Superior temporal gyrus (tissue), 1 donor: ENCODE data around the gene UBE2V1.

Source experiments
- DNase-seq: peaks from one replicate; pipeline ENCODE4 v3.0.0-alpha.2; 2016; ENCODE audit errors: extremely low spot score

The UBE2V1 gene

DNA sequence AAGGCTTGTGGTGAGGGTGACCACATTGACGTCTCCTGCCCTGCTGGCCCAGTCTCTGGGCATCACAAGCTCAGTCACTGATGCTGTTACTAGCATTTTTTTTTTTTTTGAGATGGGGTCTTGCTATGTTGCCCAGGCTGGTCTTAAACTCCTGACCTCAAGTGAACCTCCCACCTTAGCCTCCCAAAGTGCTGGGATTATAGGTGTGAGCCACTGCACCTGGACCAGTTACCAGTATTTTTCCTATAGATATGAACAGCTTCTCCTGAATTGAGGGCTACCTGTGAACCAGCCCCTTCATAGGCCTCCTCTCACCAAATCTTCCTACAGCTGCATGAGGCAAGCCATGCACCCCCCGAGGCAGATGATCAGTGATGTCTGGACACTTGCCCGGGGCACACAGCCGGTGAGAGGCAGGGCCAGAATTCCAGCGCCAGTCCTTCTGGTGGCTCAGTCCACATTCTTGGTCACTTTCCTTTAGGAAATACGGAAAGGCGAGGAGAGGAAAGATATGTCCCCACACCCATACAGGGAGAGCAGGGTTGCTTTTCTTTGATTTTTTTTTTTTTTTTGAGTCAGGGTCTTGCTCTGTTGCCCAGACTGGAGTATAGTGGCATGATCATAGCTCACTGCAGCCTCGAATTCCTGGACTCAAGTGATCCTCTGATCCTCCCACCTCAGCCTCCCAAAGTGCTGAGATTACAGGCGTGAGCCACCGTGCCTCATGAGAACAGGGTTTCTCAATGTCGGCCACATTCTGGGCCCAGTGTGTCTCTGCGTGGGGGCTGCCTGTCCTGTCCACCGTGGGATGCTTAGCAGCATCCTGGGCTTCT, 50.7 kb downstream of the UBE2V1 start:
- DNase-seq = no peak

GRCh38 chr20:50061151-50062005, 51.6 kb downstream of the UBE2V1 start:
- DNase-seq = no peak

- no peak for DNase-seq
These were observed 54.1 kb downstream of the UBE2V1 start for GRCh38 chr20:50058662-50059402.

DNA sequence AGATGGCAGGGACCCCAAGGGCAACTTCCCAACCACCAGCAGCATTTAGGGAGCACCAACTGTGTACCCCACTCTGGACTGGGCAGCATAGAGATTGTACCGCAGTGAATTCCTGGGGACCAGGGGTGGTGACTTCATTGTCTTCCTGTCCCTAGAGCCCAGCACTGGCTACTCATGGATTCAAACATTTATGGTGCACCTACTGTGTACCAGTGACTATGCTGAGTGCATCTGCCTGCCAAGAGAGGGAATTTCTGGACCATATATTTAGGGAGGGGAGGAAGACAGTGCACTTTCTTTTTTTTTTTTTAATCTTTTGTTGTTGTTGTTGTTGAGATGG, 55.3 kb downstream of the UBE2V1 start:
- no peak for DNase-seq

DNA sequence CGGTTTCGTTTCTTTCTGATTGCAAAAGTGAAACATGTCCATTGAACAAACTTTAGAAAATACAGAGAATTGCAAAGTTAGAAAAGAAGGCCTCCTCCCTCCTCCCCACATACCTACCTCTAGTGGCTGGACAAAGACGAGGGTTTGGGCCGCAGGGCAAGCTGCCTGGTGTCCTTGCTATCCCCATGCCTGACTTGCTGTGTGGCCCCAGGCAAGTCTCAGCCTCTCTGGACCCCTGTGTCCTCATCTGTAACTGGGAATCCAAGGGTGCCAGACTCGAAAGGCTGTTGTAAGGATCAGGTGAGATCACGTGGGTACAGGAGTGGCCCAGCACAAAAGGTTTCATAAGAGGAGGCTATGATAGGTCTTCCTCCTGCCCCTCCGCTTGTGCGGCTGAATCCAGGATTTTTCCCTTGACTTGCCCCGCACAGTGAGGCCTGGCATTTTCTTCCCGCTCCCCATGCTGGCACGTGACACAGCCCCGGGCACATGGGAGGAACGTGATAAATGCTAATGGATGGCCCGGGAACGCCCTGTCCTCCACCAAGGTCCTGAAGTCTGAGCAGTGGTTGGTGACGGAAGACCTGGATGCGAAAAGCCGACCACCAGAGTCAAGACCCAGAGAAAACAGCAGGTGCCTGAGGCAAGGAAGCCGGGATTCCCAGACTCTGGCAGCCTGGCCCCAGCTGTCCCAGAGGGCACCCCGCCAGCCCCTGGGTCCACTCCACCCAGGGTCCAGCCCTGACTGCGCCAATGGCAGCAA, 55.8 kb downstream of the UBE2V1 start:
- DNase-seq = no peak

GRCh38 chr20:50056408-50056926, 56.5 kb downstream of the UBE2V1 start:
- no peak for DNase-seq

GRCh38 chr20:50055524-50056083, 57.3 kb downstream of the UBE2V1 start:
- no peak for DNase-seq

DNA sequence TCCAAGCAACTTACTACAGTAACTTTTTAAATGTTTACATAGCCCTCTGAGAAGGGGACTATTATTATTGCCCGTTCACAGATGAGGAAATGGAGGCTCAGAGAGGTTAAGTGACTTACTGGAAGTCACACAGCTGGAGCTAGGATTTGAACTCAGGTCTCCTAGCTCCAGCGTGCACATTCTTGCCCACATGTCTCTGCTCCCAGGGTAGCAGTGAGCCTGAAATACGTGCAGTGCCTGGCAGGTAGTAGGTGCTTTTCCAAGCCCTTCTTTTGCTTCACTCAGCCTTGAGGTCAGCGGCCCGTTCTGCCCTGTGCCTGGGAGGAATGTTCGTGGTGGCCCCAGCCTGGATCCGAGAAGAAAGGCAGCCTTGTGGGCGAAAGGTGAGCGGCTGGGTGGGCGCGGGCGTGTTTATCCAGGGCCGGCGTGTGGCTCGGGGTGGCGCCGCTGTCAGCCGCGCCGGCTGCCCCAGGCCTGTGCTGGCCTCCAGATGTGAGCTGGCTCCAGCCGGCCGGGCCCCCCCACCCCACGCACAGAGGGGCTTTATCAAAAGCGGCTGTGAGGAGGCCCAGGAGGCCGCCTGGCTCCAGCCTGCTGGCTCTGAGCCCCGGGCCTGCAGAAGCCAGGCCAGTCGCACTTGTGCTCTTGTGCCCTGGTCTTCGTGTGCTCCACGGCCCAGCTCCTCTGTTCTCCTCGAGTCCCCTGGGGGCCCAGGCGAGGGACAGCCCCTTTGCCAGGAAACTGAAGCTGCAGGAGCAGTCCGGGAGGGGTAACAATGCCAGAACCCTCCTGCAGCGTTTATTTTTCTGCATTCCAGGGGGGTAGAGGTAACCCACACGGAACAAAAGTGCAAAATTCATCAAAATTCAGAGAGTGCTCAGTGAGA, 58.1 kb downstream of the UBE2V1 start:
- DNase-seq = peak; percentile 73

DNA sequence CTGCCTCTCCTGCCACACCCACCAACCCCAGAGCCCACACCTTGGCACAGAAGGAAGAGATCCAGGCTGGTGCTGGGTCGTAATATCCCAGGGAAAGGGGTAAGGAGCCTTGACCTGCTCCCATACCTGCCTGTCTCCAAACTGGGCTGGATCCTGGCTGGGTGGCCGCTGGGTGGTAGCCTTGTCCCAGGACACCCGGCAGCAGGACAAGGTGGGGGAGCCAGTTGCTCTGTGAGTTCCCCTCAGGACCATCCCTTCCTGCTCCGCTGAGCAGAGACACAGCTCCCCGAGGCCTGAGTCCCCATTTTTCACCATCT, 58.8 kb downstream of the UBE2V1 start:
- no peak for DNase-seq

DNA sequence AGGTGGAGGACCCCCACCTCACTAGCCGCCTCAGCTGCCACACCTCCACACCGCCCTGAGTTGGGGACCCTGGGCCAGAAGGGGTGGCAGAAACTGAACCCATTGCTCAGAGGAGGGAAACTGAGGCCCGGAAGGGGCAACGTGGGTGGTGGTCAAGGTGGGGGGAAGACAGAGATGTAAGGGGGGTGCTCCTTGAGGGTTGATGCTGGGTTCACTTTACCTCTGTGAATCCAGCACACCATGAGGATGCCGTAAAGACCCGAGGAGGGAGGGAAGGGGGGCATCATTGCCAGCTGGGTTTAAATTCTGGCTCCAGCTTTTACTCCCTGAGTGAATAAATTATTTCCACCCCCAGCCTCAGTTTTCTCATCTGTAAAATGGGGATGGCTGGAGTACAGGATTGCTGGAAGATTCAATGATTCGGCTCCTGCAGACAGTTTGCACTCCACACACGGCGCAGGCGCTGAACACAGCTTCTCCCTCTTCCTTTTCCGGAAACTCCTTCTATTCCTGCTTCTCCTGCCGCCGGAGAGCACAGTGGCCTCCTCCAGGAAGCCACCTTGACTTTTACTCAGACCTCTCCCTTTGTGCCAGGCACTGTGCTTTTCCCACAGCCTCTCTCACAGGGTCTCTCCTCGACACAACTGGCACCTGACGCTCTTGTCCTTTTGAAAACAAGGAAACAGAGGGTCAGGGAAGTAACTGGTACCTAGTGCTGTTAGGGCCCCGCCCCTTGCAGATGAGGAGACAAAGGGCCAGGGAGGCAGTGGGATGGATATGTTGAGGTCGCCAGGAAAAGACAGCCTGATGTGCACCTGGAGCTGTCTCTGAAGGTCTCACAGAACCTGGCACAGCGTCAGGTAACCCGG, 59.4 kb downstream of the UBE2V1 start:
- DNase-seq = no peak

- DNase-seq = no peak
These were observed 60.2 kb downstream of the UBE2V1 start for GRCh38 chr20:50052550-50053361.

DNA sequence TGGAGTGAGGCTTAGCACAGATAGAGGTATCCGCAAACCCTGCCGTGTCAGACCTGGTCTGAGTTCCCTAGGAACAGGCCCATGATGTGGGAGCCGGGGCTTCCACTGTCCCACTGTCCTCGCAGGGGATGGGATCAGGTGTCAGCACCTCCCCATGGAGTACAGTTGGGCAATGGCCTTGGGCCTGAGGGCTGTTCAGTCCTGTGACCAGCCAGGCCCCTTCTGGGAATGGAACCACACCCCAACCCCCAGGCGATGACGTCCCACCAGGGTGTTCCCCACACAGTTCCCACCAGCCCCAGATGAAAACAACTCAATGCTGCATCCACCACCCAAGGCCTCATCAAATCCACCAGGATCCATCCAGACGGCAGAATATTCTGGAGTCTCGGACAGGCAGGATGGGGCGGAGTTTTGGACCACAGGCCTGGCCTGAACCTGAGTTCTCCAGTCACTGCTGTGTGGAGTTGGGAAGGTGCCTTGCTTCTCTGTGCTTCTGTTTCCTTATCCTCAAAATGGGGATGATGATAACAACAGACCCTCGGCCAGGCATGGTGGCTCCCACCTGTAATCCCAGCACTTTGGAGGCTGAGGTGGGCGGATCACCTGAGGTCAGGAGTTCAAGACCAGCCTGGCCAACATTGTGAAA, 62.2 kb downstream of the UBE2V1 start:
- no peak for DNase-seq

GRCh38 chr20:50050214-50050613, 62.7 kb downstream of the UBE2V1 start:
- DNase-seq = no peak

DNA sequence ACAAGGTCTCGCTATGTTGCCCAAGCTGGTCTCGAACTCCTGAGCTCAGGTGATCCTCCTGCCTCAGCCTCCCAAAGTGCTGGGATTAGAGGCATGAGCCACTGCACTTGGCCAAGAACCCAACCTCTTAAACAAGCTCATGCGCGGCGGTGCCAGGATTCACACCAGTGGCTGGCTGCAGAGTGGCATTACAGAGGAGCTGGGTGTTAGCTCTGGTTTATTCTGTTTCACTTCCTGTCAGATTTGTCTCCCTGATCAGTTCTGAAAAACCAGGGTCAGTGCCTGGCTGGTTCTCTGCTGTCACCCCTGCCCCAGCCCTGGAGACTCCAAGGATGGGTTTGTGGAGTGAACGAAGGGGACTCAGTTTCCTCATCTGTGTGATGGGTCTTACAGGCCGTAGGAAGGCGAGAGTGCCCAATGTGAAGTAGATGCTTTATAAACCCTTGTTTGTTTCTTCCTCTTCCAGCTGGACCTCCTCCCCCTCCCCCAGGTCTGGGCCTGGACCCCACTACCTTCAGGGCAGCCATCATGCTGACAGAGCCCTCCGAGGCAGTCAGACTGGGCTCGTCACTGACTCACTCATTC, 63.4 kb downstream of the UBE2V1 start:
- DNase-seq = no peak

- DNase-seq = no peak
These were observed 64.4 kb downstream of the UBE2V1 start for GRCh38 chr20:50048420-50049166.

DNA sequence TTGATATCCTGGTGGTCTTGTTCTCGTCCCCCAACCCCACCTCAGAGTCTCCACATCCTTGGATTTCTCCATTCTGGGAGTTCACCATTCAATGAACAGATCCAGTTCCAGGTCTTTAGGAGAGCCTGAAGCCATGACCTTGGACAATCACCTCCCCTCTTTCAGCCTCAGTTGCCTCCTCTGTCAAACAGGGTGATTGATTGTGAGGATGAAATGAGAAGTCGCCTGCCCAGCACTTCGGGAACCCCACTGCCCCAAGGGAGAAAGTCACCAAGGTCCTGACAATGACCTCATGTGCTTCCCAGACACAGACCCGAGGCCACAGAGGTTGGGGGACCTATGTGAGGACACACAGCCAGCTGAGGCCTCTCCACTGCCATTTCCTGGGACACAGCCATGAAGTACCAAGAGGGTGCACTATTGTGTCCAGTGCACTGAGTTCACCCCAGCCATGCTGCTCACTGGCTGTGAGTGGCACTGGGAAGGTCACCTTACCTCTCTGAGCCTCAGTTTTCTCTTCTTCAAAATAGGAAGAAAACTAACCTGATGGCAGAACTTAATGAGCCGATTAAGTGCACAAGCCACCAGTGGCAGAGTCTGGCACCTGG, 68.5 kb downstream of the UBE2V1 start:
- no peak for DNase-seq
